ENCODE measurements around the gene SIVA1. TPM values are rescaled to one million over a fixed set of nuclear protein-coding genes. Genes with fewer than 3 reads are reported as not detected.

Gene SIVA1
- total and polyA plus RNA-seq, 2 donors (not counting 1 experiment from before 2014, with no cell fraction given) = 50.7 to 123 TPM

- TF ChIP-seq EZH2 (IDR thresholded peaks at IDR 0.05; ENCODE audit: borderline replicate concordance, insufficient read depth, low read depth, low read length, poor library complexity, severe bottlenecking) = no peak
- TF ChIP-seq CTCF (IDR thresholded peaks at IDR 0.05) = no peak
- Mint-ChIP-seq H3K27ac (peak overlapping the region; percentile 80), H3K9me3 (ENCODE audit: insufficient read depth) (no peaks in the 10 kb centered on the region), H3K4me1 (peaks cover 44% of the 10 kb centered on the region), H3K27me3 (no peaks in the 10 kb centered on the region), H3K4me3 (peak overlapping the region; percentile 81)
- intact Hi-C loops (cut with micrococcal nuclease) = loop anchor here (1.0 to 2.0 kb wide), 2 partner anchors 47 to 185 kb away; partner anchors contain the start of gene CLBA1
- Histone ChIP-seq H3K9me3 (ENCODE audit: control extremely low read depth in 1 of 3, control insufficient read depth in 2 of 3, insufficient read depth in 1 of 3, low read length in 2 of 3) (no peaks in the 10 kb centered on the region), H3K79me2 (ENCODE audit: control insufficient read depth, insufficient read depth, low read length) (peaks cover 6% of the 10 kb centered on the region), H3K4me1 (ENCODE audit: control insufficient read depth in 2 of 2, insufficient read depth in 2 of 2, low read length in 2 of 2) (peaks cover 23 to 57% of the 10 kb centered on the region in 2 donors), H2AFZ (ENCODE audit: insufficient read depth, low read depth, low read length, poor library complexity, severe bottlenecking) (peak overlapping the region; percentile 39), H3K27me3 (replicated peaks in 1 of 4; ENCODE audit: control extremely low read depth in 1 of 4, control insufficient read depth in 3 of 4, insufficient read depth in 4 of 4, low read length in 3 of 4) (no peaks in the 10 kb centered on the region), H3K4me2 (replicated peaks; ENCODE audit: low read depth, low read length, poor library complexity, severe bottlenecking) (peak overlapping the region; percentile 80), H3K9ac (ENCODE audit: low read length) (peak overlapping the region; percentile 49), H3K27ac (ENCODE audit: low read length in 2 of 2) (peak overlapping the region; percentile 72 to 88), H3K36me3 (replicated peaks in 1 of 2; ENCODE audit: control extremely low read depth in 1 of 2, control insufficient read depth in 1 of 2, extremely low read depth in 1 of 2, insufficient read depth in 2 of 2, low read length in 1 of 2) (no peaks in the 10 kb centered on the region), H4K20me1 (ENCODE audit: control insufficient read depth, insufficient read depth, low read length, poor library complexity, severe bottlenecking) (peaks cover 28% of the 10 kb centered on the region), H3K4me3 (ENCODE audit: control extremely low read depth in 1 of 5, extremely low read depth in 1 of 5, insufficient read depth in 1 of 5, low read depth in 2 of 5, low read length in 4 of 5) (peak overlapping the region in 4 of 5 experiments; percentile 47 to 72 (median 52))
- POLR2A ChIA-PET = interaction anchor here (1.2 kb wide), 1 partner anchor 15 kb away, joined by 3 read pairs; no protein-coding TSS in a partner anchor
- ATAC-seq (ENCODE audit: low read depth) (no peak), DNase-seq (peak; percentile 63)
- WGBS (ENCODE audit: insufficient coverage) = 48% methylated on average over 13 of the region's 21 CpGs
- CTCF ChIA-PET = interaction anchor here (1.4 to 2.4 kb wide), 2 partner anchors 31 kb away, joined by 4 to 8 read pairs; no protein-coding TSS in a partner anchor
These were observed 46.5 kb downstream of the SIVA1 start for GRCh38 chr14:104799244-104800014.
